NCI-H1105 (cell line): ENCODE results near the gene LITAF.
"Not testable (repeated sequence)": the region's sequence is repeated elsewhere in the genome, so short reads cannot be mapped to it uniquely, and the experiment has no call there.

ENCODE experiments used
- DNase-seq: peaks from one replicate; lab custom pipeline; 2025; lab: John Stamatoyannopoulos, UW

The LITAF gene

DNA sequence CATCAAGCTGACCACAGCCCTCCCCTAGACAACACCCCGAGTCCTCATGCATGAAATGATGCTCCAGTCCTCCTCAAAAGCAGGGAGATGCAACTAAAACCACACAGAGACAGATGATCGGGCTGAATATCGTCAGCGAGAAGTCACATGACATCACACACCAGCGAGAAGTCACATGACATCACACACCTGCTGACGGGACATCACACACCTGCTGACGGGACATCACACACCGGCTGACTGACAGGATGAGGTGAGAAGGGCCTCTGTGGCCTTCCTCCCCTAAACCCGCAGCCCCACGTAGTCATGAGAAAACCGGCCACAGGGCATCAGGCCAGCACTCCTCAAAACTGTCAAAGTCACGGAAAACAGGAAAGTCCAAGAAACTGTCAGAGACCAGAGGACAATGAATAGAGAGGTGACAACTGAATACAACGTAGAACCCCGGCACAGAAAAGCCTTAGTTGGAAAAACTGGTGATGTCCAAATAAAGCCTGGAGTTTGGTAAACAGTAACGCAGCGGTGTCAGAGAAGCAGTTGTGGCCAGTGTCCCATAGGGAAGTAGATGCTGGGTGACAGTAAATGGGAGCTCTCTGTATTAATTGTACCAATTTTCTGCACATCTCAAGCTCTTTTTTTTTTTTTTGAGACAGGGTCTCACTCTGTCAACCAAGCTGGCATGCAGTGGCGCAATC, 14.3 kb downstream of the LITAF start:
- DNase-seq: no peak

DNA sequence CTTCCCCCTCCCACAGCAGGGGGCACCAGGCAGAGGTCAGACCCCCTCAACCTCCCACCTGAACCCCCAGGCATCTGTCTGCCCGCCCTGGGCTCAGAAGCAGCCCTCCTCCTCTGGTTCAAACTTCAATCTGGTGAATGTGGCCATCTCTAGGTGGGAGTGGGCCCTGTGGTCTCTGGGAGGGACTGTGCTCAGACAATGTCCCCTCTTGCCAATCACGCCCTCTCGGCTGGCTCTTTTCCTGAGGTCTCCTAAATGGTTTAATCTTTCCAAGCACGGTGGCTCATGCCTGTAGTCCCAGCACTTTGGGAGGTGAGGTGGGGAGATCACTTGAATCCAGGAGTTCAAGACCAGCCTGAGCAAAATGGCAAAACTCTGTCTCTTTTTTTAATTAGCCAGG, 15.2 kb downstream of the LITAF start:
- no peak for DNase-seq

DNA sequence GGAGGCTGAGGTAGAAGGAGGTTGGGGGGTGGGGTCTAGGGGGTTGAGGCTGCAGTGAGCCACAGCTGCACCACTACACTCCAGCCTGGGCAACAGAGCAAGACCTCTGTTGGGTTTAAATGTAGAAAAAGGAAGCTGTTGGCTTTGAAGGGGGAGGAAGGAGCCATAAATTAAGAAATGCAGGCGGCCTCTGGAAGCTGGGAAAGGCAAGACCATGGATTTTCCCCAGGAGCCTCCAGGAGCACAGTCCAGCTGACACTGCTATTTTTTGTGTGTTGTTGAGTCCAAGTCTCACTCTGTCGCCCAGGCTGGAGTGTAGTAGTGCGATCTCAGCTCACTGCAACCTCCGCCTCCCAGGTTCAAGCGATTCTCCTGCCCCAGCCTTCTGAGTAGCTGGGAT, 15.9 kb downstream of the LITAF start:
- DNase-seq: no peak

DNA sequence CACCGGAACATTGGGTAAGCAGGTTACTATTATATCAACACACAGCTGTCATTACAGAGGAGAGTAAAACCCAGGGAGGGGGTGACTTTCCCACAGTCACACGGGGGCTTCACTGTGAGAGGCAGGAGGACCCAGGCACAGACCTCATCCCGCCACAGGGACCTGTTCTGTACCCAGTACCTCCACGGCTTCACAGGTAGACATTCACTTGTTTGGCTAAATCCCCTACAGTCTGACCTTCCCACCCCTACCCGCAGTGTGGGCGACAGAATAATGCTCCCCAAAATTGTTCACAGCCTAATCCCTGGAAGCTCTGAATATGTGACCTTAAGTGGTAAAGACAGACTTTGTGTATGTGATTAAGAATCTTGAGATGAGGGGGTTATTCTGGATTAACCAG, 16.5 kb downstream of the LITAF start:
- no peak for DNase-seq

DNA sequence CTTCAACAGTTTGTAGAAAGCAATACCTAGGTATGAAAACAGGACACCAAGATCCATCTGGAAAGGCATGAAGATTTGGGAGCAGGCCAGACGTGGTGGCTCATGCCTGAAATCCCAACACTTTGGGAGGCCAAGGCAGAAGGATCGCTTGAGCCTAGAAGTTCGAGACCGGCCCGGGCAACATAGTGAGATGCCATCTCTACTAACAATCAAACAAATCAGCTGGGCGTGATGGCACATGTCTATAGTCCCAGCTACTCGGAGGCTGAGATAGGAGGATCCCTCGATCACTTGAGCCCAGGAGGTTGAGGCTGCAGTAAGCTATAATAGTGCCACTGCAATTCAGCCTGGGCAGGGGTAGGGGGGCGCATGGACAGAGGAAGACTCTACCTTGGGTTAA, 20.3 kb downstream of the LITAF start:
- no peak for DNase-seq

DNA sequence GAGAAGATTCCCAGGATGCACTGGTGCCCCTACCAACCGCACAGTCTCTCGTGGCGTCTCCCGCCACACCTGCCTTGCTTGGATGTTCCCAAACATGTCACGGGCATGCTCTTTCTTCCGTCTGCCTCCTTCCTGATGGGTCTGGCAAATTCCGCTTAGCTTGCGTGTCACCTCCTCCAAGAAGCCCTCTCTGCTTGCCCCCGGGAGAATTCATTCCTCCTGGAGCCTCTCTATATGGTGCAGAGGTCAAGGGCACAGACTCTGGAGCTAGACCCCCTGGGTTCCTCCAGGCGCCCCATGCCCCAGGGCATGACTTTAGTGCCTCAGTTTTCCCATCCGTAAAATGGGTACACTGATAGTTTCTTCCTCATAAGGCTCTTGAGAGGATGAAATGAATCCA, 21.1 kb downstream of the LITAF start:
- DNase-seq: no peak

DNA sequence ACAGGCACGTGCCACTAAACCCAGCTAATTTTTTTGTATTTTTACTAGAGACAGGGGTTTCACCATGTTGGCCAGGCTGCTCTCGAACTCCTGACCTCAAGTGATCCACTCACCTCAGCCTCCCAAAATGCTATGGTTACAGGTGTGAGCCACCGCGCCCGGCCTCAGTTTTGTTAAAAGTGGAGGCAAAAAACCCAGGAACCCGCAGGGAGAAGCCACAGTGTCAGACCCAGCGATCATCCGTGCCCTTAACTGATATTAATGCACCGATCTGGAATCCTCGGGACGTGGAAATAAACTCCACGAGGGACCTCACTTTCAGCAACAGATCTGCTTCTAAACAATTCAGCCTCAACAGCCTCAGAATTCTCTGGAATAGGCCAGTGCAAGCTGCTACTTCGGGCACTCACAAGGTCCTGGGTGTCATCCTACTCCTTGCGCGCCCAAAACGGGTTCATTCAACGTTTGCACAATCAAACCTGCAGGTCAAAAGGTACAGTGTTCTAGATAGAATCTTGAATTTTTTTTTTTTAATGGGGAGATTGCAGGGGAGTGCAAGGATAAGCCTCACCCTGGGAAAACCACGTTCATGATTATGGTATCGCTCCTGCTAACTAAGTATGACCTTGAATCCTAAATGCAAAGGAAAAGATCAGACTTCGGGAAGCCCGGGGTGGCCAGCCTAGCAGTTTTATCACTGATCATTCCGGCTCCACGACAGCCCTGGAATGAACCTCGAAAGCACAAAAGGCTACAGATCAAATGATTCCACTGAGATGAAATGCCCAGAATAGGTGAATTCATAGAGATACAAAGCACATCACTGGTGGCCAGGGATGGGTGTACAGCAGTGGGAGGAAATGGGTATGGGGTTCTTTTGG, 22.4 kb downstream of the LITAF start:
- DNase-seq: no peak

DNA sequence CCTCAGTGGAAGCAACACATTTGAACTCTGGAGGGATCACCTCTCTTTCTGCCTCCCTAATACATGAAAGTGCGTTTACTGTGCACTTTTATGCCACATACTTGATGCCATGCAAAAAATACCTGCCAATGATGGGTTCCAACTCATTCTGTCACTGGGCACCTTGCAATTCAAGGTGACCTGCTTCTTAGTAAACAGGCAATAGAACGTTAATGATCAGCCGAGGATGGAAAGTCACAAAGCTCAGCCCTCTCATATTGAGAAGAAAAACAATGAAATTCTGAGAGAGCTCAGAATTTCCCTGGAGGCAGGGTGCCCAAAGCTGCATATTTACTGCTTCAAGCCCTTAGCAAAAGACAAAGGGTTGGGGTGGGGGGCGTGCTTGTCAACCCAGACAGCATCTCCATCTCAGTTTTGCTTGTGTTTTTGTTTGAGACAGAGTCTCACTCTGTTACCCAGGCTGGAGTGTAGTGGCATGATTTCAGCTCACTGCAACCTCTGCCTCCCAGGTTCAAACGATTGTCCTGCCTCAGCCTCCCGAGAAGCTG, 23.2 kb downstream of the LITAF start:
- no peak for DNase-seq

DNA sequence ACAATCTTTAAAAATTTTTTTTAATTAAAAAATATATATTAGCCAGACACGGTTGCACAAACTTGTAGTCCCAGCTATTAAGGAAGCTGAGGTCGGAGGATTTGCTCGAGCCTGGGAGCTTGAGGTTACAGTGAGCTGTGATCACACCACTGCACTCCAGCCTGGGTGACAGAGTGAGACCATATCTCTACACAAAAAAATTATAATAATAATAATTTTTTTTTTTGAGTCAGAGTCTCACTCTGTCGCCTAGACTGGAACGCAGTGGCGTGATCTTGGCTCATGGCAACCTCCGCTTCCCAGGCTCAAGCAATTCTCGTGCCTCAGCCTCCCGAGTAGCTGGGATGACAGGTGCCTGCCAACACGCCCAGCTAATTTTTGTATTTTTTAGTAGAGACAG, 23.8 kb downstream of the LITAF start:
- no peak for DNase-seq

DNA sequence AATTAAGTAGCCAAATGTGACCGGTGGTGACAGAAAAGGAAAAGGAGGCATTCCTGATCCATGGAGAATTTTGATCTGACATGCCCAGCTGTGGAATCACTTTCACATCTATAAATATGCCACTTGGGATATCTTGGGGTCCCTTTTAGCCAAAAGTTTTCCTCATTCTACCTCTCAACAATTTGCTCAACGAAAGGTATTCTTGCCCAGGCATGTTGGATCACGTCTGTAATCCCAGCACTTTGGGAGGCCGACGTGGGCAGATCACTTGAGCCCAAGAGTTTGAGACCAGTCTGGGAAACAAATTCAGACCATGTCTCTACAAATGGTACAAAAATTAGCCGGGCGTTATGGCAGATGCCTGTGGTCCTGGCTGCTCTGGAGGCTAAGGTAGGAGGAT, 24.3 kb downstream of the LITAF start:
- DNase-seq: no peak

DNA sequence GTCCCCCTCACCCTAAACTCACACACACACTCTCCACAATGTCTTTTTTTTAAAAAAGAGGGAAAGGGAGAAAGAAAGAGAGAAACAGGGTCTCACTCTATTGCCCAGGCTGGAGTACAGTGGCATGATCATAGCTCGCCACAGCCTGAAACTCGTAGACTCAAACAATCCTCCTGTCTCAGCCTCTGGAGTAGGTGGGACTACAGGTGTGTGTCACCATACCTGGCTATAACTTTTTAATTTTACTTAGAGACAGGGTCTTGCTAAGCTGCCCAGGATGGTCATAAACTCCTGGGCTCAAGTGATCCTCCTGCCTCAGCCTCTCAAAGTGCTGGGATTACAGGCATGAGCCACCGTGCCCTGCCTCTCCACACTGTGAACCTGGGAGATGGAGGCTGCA, 24.9 kb downstream of the LITAF start:
- DNase-seq: no peak

DNA sequence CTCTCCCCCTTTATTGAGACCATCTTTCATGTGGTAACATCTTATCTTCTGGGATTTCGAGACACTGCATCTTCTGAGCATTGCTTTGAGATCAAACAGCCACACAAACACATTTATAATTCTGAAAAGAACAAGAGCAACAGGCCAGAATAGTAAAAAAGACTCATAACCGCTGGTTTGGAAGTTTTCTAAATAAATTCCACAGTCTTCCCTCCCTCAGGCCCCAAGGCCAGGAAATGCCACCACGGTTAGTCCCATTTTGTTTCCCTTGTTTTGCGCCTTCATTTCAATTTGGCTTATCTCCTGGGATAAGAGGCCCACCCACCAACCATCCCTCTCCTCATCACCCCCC, 25.3 kb downstream of the LITAF start:
- DNase-seq: no peak

DNA sequence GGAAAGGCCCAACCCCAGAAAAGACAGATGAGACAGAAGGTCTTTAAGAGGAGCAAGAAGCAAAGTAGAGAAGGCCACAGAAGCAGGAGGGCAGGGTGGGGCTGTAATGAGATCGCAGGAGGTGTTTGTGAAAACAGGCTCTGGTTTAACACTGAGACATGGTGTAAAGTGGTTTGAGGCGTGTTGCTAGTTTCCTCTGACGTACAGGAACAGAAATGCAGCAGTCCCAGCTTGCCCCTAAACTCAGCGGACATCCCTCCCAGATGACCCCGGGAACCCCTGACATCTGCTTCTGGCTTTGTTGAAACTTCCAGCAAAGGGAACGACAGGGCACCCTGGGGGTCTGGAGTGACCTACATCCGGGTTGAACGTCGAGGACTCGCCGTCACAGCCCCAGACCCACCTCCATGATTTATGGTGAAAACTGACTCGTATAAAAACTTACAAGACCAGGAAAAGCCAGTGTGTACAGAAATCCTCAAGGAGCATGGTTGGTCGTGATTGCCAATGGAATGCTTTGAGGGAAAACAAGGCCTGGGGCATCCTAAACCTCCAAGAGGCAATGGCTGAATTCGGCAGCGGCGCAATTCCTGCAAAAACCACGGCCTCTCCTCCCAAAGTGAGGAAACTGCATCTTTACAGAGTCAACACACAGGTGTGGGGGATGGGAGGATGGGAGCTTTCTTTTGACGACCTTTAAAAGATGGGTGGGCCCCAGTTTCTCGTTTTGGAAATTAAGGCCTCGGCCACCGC, 25.8 kb downstream of the LITAF start:
- DNase-seq: no peak

DNA sequence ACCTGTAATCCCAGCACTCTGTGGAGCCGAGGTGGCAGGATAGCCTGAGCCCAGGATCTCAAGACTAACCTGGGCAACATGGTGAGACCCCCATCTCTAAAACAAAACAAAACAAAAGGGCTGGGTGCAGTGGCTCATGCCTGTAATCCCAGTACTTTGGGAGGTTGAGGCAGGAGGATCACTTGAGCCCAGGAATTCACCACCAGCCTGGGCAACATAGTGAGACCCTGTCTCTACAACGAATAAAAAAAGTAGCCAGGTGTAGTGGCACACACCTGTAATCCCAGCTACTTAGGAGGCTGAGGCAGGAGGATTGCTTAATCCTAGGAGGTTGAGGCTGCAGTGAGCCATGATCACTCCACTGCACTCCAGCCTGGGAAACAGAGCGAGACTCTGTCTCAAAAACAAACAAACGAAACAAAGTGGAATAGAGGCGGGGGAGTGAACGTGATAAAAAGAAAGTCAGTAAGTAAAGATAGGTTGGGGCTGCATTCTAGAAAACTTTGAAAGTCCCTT, 28.4 kb downstream of the LITAF start:
- DNase-seq: not testable (repeated sequence)

DNA sequence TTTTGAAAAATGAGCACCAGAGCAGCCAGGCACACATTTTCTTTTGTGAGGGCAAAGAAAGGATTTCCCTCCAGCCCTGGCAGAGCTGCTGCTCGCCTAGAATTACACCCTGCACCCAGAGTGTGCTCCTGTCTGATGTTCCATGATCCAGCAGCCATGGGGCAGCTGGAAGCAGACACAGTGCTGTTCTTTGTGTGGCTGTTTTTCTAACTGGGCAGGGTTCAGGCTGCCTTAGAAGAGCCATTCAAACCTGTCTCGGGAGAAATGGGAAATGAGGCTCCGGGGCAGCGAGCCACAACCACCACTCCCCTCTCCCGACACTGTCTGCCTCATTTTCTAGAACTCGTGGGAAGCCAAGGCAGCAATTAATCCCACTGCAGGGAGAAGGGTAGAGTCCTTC, 28.9 kb downstream of the LITAF start:
- DNase-seq: no peak

DNA sequence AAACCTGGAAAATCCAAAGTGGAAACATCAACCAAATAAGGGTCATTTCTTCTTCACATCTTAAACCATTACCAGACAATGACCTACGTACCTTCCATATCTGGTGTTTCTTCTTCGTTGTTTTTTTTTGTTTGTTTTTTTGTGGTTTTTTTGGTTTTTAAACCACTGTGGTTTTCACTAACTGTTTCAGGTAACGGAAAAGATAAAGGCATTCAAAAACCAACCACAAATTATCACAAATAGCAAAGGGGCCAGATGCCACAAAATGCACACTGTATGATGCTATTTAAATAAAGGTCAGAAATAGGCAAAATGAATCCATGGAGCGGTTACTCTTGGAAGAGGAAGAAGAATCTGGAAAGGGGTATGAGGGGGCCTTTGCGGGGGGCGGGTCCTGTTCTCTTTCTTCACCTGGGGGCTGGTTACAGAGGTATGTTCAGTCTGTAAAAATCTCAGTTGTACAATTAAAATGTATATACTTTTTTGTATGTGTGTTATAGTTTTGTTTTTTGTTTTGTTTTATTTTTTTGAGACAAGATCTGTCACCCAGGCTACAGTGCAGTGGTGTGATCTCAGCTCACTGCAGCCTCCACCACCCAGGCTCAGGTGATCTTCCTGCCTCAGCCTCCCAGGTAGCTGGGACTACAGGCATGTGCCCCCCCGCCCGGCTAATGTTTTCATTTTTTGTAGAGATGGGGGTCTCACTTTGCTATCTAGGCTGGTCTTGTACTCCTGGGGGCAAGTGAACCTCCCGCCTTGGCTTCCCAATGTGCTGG, 29.6 kb downstream of the LITAF start:
- no peak for DNase-seq

DNA sequence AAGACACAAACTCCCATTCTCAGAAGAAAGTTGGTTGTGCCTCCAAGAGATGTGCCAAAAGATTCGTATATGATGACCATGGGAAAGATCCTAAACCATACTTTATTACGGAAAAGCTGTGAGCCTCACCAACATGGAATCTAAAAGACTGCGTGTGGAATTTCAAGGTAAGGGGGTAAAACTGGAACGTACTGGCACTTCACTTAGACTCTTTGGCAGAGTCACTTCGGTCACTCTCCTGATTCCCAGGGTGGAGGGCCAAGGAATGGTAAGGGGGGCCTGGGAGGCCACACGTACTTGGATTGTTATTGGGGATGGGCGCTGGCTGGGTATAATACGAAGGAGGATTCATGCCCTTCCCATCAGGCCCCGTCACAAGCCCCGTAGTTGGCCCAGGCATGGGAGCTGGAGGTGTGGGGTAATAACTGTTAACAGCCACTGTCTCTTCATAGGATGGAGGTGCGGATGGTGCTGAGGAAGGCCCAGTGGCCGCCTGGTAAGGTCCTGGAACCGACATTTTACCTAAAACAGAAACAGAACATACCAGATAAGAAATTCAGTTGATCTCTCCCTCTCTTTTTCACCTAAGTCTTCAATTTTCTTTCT, 30.4 kb downstream of the LITAF start:
- DNase-seq: no peak

DNA sequence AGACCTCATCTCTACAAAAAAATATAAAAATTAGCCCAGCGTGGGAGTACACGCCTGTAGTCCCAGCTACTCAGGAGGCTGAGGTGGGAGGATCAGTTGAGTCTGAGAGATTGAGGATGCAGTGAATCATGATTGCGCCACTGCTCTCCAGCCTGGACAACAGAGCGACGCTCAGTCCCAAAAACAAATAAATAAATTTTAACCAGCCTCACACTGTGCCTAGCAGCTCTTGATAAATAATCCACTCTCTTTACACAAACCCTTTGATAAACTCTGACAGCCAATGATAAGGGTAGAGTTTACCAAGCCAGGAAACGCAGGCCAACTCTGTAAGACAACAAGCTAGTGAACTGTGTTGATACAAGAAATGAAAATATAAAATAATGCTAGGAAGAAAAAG, 32.7 kb downstream of the LITAF start:
- DNase-seq: no peak

DNA sequence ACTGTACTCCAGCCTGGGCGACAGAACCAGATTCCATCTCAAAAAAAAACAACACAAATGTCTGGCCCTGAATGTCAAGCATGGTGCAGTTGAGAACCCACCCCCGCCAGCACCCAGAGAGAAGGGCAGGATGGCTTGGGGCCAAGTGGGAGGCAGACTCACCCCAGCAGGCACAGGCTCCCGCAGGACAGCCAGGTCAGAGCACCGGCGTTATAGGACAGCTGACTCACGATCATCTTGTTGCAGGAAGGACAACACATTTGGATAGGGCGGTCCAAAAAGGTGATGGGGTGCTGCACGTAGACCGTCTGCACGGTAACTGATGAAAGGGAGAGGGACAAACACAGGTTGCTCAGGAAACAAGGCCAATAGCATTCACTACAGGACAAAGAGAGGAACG, 33.3 kb downstream of the LITAF start:
- no peak for DNase-seq

DNA sequence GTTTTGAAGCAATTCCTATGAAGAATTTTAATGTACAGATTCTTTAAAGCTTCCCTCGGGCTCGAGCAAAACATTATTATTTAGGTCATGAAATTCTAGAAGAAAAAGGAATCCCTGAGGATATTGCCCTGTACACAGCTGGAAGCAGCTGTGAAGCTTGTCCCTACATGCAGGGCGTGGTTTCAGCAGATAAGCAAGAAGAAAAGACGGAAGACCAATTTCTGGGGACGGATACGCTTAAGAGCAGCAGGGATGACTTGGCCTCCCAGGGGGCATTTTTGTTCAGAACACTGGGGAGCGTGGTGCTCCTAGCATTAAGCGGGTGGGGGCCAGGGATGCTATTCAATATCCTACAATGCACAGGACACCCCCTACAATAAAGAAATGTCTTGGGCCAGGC, 34.3 kb downstream of the LITAF start:
- DNase-seq: no peak

DNA sequence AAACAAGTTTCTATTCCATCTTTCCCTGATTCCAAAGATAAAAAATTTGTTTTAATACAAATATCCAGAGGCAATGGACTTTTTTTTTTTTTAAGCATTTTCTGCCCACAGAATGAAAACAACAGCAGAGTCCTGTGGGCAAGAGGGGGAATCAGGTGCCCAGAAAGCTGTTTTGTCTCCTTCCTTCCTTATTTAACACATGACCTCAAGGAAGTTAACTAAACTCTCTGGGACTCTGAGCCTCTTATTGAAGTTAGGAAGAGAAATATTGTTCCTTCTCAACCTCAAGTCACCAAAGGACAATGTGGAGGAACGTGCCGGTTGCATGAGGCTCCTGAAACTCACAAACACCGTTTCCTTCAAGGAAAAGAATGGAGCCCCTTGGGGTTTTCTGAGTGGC, 34.9 kb downstream of the LITAF start:
- DNase-seq: no peak
